ENCODE measurements around the gene GGA2. TPM values are rescaled to one million over a fixed set of nuclear protein-coding genes. Genes with fewer than 3 reads are reported as not detected.
"Not testable (repeated sequence)": the region's sequence is repeated elsewhere in the genome, so short reads cannot be mapped to it uniquely, and the experiment has no call there.

The GGA2 gene
- total RNA-seq, 1 donor from 2014 or later: 27.6 TPM

GRCh38 chr16:23523876-23524385, 13.6 kb upstream of the GGA2 start:
- no peak for DNase-seq (ENCODE audit: low read depth, low spot score)

- DNase-seq (ENCODE audit: low read depth, low spot score): no peak
Observed at GRCh38 chr16:23523321-23523720, 13.0 kb upstream of the GGA2 start.

GRCh38 chr16:23521965-23522364, 11.7 kb upstream of the GGA2 start:
- no peak for DNase-seq (ENCODE audit: low read depth, low spot score)

GRCh38 chr16:23521037-23521743, 10.9 kb upstream of the GGA2 start:
- no peak for DNase-seq (ENCODE audit: low read depth, low spot score)

GRCh38 chr16:23520500-23520899, 10.2 kb upstream of the GGA2 start:
- no peak for DNase-seq (ENCODE audit: low read depth, low spot score)

GRCh38 chr16:23519282-23519681, 9.0 kb upstream of the GGA2 start:
- no peak for DNase-seq (ENCODE audit: low read depth, low spot score)

- no peak for DNase-seq (ENCODE audit: low read depth, low spot score)
Observed at GRCh38 chr16:23518435-23518891, 8.2 kb upstream of the GGA2 start.

GRCh38 chr16:23516366-23517137, 6.3 kb upstream of the GGA2 start:
- no peak for DNase-seq (ENCODE audit: low read depth, low spot score)

GRCh38 chr16:23515881-23516280, 5.6 kb upstream of the GGA2 start:
- no peak for DNase-seq (ENCODE audit: low read depth, low spot score)

GRCh38 chr16:23514381-23515152, 4.3 kb upstream of the GGA2 start:
- DNase-seq (ENCODE audit: low read depth, low spot score): no peak

- DNase-seq (ENCODE audit: low read depth, low spot score): no peak
Observed at GRCh38 chr16:23512168-23512695, 1.9 kb upstream of the GGA2 start.

GRCh38 chr16:23511731-23512130, 1.4 kb upstream of the GGA2 start:
- DNase-seq (ENCODE audit: low read depth, low spot score): no peak

- DNase-seq (ENCODE audit: low read depth, low spot score): not testable (repeated sequence)
Observed at GRCh38 chr16:23510915-23511270, 599 bp upstream of the GGA2 start.

- DNase-seq (ENCODE audit: low read depth, low spot score): no peak
Observed at GRCh38 chr16:23509782-23510163, 521 bp downstream of the GGA2 start.

GRCh38 chr16:23509441-23509754, 896 bp downstream of the GGA2 start:
- no peak for DNase-seq (ENCODE audit: low read depth, low spot score)

- no peak for DNase-seq (ENCODE audit: low read depth, low spot score)
Observed at GRCh38 chr16:23508589-23509440, 1.5 kb downstream of the GGA2 start.

- DNase-seq (ENCODE audit: low read depth, low spot score): no peak
Observed at GRCh38 chr16:23506606-23506994, 3.7 kb downstream of the GGA2 start.

- DNase-seq (ENCODE audit: low read depth, low spot score): no peak
Observed at GRCh38 chr16:23505671-23506605, 4.4 kb downstream of the GGA2 start.

- no peak for DNase-seq (ENCODE audit: low read depth, low spot score)
Observed at GRCh38 chr16:23505180-23505665, 5.1 kb downstream of the GGA2 start.

Measured in pulmonary artery endothelial cell (primary cell).